Endometrium (tissue), 2 donors: ENCODE data around the gene EP400.

Experiments
- FAIRE-seq: peaks from 2 replicates; lab custom pipeline; 2012; peaks lifted over from hg19 to GRCh38; lab: Jason Lieb, UNC
- donor health status: control.
- donor health status: control.

Gene EP400

DNA sequence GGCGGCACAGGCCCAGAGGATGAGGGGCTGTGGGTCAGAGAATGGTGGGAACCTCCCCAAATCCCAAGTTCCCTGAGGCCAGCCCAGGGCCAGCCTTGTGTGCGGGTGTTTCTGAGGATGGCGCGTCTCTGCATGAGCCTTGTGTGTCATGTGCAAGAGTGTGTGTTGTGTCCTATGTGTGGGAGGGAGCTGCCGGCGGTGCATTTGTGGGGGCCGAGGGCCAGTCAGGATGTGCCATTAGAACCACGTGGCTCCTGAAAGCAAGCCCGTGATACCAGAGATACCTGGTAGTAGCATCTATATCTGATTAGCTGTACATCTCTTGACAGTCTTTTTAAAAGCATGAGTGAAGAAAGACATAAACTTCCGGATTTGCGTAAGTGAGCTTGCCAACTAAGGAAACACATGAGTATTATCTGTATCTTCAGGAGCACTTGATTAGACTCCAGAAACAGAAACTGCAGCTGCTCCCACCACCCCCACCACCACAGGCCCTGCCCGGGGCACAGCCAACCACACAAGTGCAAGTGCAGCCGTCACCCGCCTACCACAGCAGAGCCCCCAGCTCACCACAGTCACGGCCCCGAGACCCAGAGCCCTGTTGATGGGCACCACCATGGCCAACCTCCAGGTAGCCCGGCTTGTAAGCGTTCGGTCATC is 175.2 kb downstream of the EP400 start:
- no peak for FAIRE-seq

DNA sequence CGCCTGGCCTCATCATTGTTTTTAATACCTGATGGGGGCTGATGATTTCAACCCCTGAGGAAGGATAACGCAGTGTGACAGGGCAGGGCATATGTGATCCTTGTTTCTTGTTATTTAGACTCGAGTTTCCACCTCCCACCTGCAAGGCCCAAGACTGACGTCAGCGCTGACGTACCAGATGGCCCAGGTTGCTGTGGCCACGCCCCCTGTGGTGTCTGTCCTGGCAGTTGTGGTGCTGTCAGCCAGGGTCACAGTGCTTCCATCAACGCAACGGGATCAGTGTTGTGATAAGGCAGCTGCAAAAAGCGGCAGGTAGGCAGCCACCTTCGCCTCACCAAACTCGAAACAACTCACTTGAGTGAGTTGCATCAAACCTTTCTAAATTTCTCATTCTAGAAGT is 176.0 kb downstream of the EP400 start:
- no peak for FAIRE-seq

DNA sequence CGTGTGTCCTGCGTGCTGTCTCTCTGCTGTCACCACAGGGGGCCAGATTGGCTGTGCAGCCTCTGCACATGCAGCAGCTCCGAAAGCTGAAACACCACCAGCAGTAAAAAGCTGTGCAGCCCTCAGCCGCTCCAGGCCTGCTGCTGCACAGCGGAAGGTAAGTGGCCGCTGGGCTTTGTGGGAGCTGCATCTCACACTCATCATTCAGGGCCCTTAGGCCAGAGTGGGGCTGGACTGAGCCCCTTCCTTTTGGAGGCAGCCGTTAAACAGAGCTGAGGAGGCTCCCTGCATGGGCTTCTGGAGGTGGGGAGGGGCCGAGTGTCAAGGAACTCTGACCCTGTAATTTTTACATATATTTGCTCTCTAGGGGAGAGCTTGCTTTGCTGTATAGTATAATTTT is 177.3 kb downstream of the EP400 start:
- no peak for FAIRE-seq

DNA sequence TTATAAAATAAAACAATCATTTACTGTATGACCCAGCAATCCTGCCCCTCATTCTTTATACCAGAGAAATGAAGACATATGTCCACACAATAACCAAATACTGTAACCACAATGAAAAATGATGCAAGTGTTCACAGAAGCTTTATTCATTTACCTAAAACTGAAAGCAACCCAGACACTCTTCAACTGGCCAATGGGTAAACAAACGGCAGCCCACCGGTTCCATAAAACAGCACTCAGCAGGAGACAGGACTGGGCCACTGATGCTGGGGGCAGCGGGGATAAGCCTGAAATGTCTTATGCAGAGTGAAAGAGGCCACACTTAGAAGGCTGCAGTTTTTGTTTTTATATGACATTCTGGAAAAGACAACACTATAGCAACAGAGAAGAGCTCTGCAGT is 179.3 kb downstream of the EP400 start:
- no peak for FAIRE-seq

DNA sequence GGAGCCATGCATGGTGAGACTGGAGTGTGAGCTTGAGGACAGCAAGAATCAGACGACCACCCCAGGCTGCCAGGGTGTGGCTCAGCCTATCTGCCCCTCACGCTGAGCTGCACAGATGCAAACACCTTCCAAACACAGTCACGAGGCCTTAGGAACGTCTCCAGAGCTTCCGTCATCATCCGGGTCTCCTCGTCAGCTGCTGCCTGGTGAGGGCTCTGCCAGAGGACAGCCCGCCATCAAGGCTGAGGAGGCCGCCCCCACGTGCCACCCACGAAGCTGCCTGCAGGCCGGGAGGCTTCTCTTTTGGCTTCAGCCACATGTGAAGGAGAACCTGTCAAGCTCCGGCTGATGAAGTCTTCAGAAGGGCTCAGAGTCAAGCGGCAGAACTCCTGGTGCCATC is 180.9 kb downstream of the EP400 start:
- no peak for FAIRE-seq
